Panc1 (cell line): ENCODE results near the gene IFI44. TPM values are rescaled to one million over a fixed set of nuclear protein-coding genes. Genes with fewer than 3 reads are reported as not detected.

Source experiments
- ATAC-seq: fragments of 200-7000 bp; cut with Tn5 transposase; 2 replicates; pipeline ENCODE4 v1.9.1; 2020; ENCODE audit warnings: mild to moderate bottlenecking, moderate library complexity
- BruUV-seq: library from RNA; stranded (reverse); fragments of 400-500 nt; replicated peaks from 2 replicates; lab custom pipeline; 2021; lab: Mats Ljungman, UMichigan
- CTCF ChIA-PET: fragments of 300-600 bp; sonication (Branson Sonifier 250); formaldehyde crosslinking; loops from one replicate; lab custom pipeline; 2022; ENCODE audit warnings: antibody characterized with exemption; lab: Charles Lee
- POLR2A ChIA-PET: fragments of 300-600 bp; sonication (Branson Sonifier 250); formaldehyde crosslinking; loops from one replicate; lab custom pipeline; 2022; ENCODE audit warnings: antibody characterized with exemption; lab: Charles Lee
- DNase-seq: peaks from one replicate; pipeline ENCODE4 v3.0.0-alpha.2; 2010; ENCODE audit warnings: low read depth, low spot score
- H3K27ac ChIP-seq: 2 replicates; pipeline ENCODE4 v1.5.1; 2011; ENCODE audit warnings: mild to moderate bottlenecking, low read length, inconsistent platforms
- H3K27me3 ChIP-seq: fragments of 200-500 bp; sonication (Bioruptor generic); 2 replicates; pipeline ENCODE4 v1.6.0; 2014; ENCODE audit warnings: low read length, inconsistent platforms; ENCODE audit not compliant: control insufficient read depth, insufficient read depth
- H3K36me3 ChIP-seq: fragments of 200-500 bp; sonication (Bioruptor generic); 2 replicates; pipeline ENCODE4 v1.5.1; 2014; ENCODE audit warnings: inconsistent platforms, mild to moderate bottlenecking, low read length, moderate library complexity; ENCODE audit not compliant: control insufficient read depth, insufficient read depth
- H3K4me1 ChIP-seq: 2 replicates; pipeline ENCODE4 v1.5.1; 2011; ENCODE audit warnings: inconsistent platforms, mild to moderate bottlenecking, low read length, moderate library complexity; ENCODE audit not compliant: control insufficient read depth, insufficient read depth
- H3K4me3 ChIP-seq, 2 experiments: 2 replicates each; pipeline ENCODE4 v1.5.1; 2011 to 2012; ENCODE audit warnings: low read depth in 2 of 2, low read length in 2 of 2, mild to moderate bottlenecking in 2 of 2, inconsistent platforms in 1 of 2, moderate library complexity in 1 of 2
- H3K9me3 ChIP-seq: fragments of 200-500 bp; sonication (Bioruptor generic); 2 replicates; pipeline ENCODE4 v1.5.1; 2014; ENCODE audit warnings: low read depth, mild to moderate bottlenecking, inconsistent platforms, low read length, moderate library complexity; ENCODE audit not compliant: control insufficient read depth, insufficient read depth
- POLR2AphosphoS5 ChIP-seq: IDR thresholded peaks from 2 replicates; pipeline ENCODE4 v1.6.1; 2012; ENCODE audit warnings: mild to moderate bottlenecking, low read depth, low read length, moderate library complexity
- SIN3A ChIP-seq: IDR thresholded peaks from 2 replicates; pipeline ENCODE4 v1.6.1; 2012; ENCODE audit warnings: low read depth, mild to moderate bottlenecking, low read length, moderate library complexity, borderline replicate concordance; ENCODE audit not compliant: insufficient read depth
- TCF7L2 ChIP-seq: IDR thresholded peaks from 2 replicates; pipeline ENCODE4 v1.6.1; 2011; ENCODE audit warnings: mild to moderate bottlenecking, low read depth, low read length, inconsistent platforms
- in situ Hi-C: cut with HindIII; loops from 2 replicates; pipeline ENCODE4 v1.10.0; 2016; ENCODE audit warnings: low sequenced_read_pairs, low pct_unique_long_range_greater_than_20kb
- intact Hi-C: fragments of 100-400 bp; cut with micrococcal nuclease; formaldehyde crosslinking; loops from one replicate; pipeline ENCODE4 v1.10.0; 2022; ENCODE audit not compliant: unreplicated experiment
- total RNA-seq: library from RNA; stranded (reverse); gene quantifications from one replicate; pipeline ENCODE4 v1.2.1, GENCODE V29; 2021; ENCODE audit not compliant: unreplicated experiment
- TF ChIP-seq, protein P1 (sequence below): fragments of 450-650 bp; IDR thresholded peaks from 2 replicates; pipeline ENCODE4 v1.5.1; 2017; ENCODE audit warnings: mild to moderate bottlenecking
- TF ChIP-seq, protein P2 (sequence below), 2 experiments: IDR thresholded peaks; 2 replicates each; pipeline ENCODE4 v1.6.1; 2011 to 2012; ENCODE audit warnings: low read depth in 2 of 2, control low read depth in 1 of 2, low read length in 1 of 2, mild to moderate bottlenecking in 1 of 2, moderate library complexity in 1 of 2; ENCODE audit not compliant: insufficient read depth in 1 of 2

IFI44 gene
- total RNA-seq, 1 experiment from 2014 or later: 2.0 TPM

DNA sequence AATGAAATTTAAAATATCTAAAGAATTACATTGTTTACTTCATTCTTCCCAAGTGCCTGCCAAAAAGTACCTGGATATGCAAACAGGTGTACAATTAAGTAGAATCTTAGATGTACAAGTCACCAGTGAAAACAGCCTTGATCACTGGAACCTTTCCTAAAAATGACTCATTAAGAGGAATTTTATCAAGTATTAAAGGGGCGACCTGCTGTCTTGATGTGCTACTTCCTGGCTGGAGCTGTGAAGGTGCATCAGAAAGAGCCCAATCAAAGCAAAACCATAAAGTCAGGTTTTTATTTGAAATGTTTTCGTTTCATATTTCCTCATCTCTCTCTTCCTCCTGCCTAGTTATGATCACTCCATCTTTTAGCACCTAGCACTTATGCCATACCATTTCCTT, 33.4 kb downstream of the IFI44 start:
- Histone ChIP-seq H3K9me3 (no peaks in the 10 kb centered on the region), H3K27me3 (no peaks in the 10 kb centered on the region), H3K4me1 (no peaks in the 10 kb centered on the region), H3K27ac (no peak overlapping the region), H3K36me3 (no peaks in the 10 kb centered on the region), H3K4me3 (no peak overlapping the region)
- intact Hi-C loops (no loop called here), in situ Hi-C loops (no loop called here)
- POLR2A ChIA-PET: no interaction called here
- BruUV-seq: no TSS peak
- no peak for ATAC-seq
- DNase-seq: no peak
- CTCF ChIA-PET: no interaction called here
- TF ChIP-seq, protein P1, sequence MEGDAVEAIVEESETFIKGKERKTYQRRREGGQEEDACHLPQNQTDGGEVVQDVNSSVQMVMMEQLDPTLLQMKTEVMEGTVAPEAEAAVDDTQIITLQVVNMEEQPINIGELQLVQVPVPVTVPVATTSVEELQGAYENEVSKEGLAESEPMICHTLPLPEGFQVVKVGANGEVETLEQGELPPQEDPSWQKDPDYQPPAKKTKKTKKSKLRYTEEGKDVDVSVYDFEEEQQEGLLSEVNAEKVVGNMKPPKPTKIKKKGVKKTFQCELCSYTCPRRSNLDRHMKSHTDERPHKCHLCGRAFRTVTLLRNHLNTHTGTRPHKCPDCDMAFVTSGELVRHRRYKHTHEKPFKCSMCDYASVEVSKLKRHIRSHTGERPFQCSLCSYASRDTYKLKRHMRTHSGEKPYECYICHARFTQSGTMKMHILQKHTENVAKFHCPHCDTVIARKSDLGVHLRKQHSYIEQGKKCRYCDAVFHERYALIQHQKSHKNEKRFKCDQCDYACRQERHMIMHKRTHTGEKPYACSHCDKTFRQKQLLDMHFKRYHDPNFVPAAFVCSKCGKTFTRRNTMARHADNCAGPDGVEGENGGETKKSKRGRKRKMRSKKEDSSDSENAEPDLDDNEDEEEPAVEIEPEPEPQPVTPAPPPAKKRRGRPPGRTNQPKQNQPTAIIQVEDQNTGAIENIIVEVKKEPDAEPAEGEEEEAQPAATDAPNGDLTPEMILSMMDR: no peak
- TF ChIP-seq SIN3A (no peak), TCF7L2 (no peak), POLR2AphosphoS5 (no peak)
- TF ChIP-seq, protein P2, sequence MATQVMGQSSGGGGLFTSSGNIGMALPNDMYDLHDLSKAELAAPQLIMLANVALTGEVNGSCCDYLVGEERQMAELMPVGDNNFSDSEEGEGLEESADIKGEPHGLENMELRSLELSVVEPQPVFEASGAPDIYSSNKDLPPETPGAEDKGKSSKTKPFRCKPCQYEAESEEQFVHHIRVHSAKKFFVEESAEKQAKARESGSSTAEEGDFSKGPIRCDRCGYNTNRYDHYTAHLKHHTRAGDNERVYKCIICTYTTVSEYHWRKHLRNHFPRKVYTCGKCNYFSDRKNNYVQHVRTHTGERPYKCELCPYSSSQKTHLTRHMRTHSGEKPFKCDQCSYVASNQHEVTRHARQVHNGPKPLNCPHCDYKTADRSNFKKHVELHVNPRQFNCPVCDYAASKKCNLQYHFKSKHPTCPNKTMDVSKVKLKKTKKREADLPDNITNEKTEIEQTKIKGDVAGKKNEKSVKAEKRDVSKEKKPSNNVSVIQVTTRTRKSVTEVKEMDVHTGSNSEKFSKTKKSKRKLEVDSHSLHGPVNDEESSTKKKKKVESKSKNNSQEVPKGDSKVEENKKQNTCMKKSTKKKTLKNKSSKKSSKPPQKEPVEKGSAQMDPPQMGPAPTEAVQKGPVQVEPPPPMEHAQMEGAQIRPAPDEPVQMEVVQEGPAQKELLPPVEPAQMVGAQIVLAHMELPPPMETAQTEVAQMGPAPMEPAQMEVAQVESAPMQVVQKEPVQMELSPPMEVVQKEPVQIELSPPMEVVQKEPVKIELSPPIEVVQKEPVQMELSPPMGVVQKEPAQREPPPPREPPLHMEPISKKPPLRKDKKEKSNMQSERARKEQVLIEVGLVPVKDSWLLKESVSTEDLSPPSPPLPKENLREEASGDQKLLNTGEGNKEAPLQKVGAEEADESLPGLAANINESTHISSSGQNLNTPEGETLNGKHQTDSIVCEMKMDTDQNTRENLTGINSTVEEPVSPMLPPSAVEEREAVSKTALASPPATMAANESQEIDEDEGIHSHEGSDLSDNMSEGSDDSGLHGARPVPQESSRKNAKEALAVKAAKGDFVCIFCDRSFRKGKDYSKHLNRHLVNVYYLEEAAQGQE (IDR thresholded peaks at IDR 0.05; ENCODE audit: insufficient read depth in 1 of 2, low read depth in 2 of 2, low read length in 1 of 2): no peak

DNA sequence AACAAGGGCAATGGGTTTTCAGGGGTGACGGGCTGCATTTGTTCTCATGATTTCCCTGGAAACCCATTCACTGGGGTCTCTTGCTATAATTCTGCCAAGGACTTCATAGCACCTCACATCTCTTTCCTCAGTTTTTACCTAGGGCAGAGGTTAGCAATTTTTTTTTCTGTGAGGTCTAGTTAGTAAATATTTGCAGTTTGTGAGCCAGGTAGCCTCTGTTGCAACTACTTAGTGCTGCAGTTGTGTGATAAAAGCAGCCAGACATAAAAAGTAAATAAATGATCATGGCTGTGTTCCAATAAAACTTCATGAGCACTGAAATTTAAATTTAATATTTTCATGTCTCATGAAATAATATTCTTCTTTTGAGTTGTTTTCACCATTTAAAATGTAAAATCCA, 37.7 kb downstream of the IFI44 start:
- Histone ChIP-seq H3K4me3 (no peak overlapping the region), H3K27me3 (no peaks in the 10 kb centered on the region), H3K9me3 (no peaks in the 10 kb centered on the region), H3K36me3 (no peaks in the 10 kb centered on the region), H3K4me1 (no peaks in the 10 kb centered on the region), H3K27ac (no peak overlapping the region)
- no TSS peak for BruUV-seq
- TF ChIP-seq, protein P1: no peak
- TF ChIP-seq SIN3A (no peak), POLR2AphosphoS5 (no peak), TCF7L2 (no peak)
- TF ChIP-seq, protein P2 (IDR thresholded peaks at IDR 0.05; ENCODE audit: insufficient read depth in 1 of 2, low read depth in 2 of 2, low read length in 1 of 2): no peak
- in situ Hi-C loops: no loop called here
- ATAC-seq (no peak), DNase-seq (no peak)
- CTCF ChIA-PET: no interaction called here
- intact Hi-C loops: no loop called here
- POLR2A ChIA-PET: no interaction called here
